Measurements from ENCODE around the gene RRP12. TPM values are rescaled to one million over a fixed set of nuclear protein-coding genes. Genes with fewer than 3 reads are reported as not detected.

Gene RRP12
- total and polyA plus RNA-seq, 4 donors, result 12.7 to 44.2 (median 21.8) TPM

DNA sequence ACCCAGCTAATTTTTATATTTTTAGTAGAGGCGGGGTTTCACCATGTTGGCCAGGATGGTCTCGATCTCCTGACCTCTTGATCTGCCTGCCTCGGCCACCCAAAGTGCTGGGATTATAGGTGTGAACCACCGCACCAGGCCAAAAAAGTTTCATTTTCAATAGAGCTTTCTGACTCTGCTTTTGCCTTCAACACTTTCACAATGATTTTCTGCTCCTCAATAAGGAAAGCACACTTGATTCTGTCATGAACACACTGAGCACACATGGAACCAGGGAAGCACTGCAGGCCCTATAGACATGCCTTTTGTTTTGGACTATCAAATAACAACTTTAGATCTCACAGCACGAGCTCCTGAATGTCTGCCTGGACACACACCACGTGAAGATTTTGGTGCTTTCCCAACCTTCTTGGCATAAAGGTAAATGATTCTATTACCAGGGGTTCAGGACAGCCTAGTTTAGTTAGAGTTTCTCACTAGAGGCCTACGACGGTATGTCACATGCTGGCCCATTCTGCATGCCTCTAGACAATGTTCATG lies 8.0 kb downstream of the RRP12 start:
- no peaks in the 10 kb centered on the region for H3K27me3 ChIP-seq (ENCODE audit: control insufficient read depth in 3 of 3, insufficient read depth in 3 of 3, low read length in 2 of 3)
- H3K4me3 ChIP-seq, result no peak overlapping the region
- no peak overlapping the region for H3K9ac ChIP-seq (ENCODE audit: insufficient read depth in 1 of 2, low read length in 2 of 2)
- 92 to 97% methylated on average over 8 of the region's 8 CpGs for WGBS, 2 donors
- TF ChIP-seq, protein P1, sequence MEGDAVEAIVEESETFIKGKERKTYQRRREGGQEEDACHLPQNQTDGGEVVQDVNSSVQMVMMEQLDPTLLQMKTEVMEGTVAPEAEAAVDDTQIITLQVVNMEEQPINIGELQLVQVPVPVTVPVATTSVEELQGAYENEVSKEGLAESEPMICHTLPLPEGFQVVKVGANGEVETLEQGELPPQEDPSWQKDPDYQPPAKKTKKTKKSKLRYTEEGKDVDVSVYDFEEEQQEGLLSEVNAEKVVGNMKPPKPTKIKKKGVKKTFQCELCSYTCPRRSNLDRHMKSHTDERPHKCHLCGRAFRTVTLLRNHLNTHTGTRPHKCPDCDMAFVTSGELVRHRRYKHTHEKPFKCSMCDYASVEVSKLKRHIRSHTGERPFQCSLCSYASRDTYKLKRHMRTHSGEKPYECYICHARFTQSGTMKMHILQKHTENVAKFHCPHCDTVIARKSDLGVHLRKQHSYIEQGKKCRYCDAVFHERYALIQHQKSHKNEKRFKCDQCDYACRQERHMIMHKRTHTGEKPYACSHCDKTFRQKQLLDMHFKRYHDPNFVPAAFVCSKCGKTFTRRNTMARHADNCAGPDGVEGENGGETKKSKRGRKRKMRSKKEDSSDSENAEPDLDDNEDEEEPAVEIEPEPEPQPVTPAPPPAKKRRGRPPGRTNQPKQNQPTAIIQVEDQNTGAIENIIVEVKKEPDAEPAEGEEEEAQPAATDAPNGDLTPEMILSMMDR (IDR thresholded peaks at IDR 0.05; ENCODE audit: control extremely low read depth, extremely low read depth), result no peak
- ATAC-seq (ENCODE audit: insufficient read depth, low FRiP score) (no peak), DNase-seq (no peak)
- no peak overlapping the region for H3K27ac ChIP-seq (ENCODE audit: low read depth in 1 of 2, low read length in 1 of 2)
- peaks cover 19 to 52% (median 34%) of the 10 kb centered on the region in 4 donors for H3K36me3 ChIP-seq (ENCODE audit: control insufficient read depth in 4 of 4, insufficient read depth in 4 of 4, low read length in 4 of 4)
- no peaks in the 10 kb centered on the region for H3K9me3 ChIP-seq (ENCODE audit: control insufficient read depth in 4 of 4, insufficient read depth in 3 of 4, low read length in 3 of 4)
- H3K4me1 ChIP-seq (ENCODE audit: control insufficient read depth in 5 of 5, insufficient read depth in 5 of 5, low read length in 5 of 5), result no peaks in the 10 kb centered on the region

- no peak for ATAC-seq (ENCODE audit: insufficient read depth, low FRiP score)
- Histone ChIP-seq H3K27me3 (ENCODE audit: control insufficient read depth in 3 of 3, insufficient read depth in 3 of 3, low read length in 2 of 3) (no peaks in the 10 kb centered on the region), H3K4me3 (no peak overlapping the region), H3K27ac (ENCODE audit: low read depth in 1 of 2, low read length in 1 of 2) (no peak overlapping the region), H3K36me3 (ENCODE audit: control insufficient read depth in 4 of 4, insufficient read depth in 4 of 4, low read length in 4 of 4) (peaks cover 18 to 53% (median 36%) of the 10 kb centered on the region in 4 donors), H3K9ac (ENCODE audit: insufficient read depth in 1 of 2, low read length in 2 of 2) (no peak overlapping the region), H3K9me3 (ENCODE audit: control insufficient read depth in 4 of 4, insufficient read depth in 3 of 4, low read length in 3 of 4) (peaks cover 0 to 2% (median 0%) of the 10 kb centered on the region in 4 donors), H3K4me1 (ENCODE audit: control insufficient read depth in 5 of 5, insufficient read depth in 5 of 5, low read length in 5 of 5) (no peaks in the 10 kb centered on the region)
- no peak for DNase-seq
- 83 to 97% methylated on average over 5 of the region's 5 CpGs for WGBS, 2 donors
- TF ChIP-seq, protein P1 (IDR thresholded peaks at IDR 0.05; ENCODE audit: control extremely low read depth, extremely low read depth), result no peak
Observed at GRCh38 chr10:97390091-97390490, 11.0 kb downstream of the RRP12 start.

DNA sequence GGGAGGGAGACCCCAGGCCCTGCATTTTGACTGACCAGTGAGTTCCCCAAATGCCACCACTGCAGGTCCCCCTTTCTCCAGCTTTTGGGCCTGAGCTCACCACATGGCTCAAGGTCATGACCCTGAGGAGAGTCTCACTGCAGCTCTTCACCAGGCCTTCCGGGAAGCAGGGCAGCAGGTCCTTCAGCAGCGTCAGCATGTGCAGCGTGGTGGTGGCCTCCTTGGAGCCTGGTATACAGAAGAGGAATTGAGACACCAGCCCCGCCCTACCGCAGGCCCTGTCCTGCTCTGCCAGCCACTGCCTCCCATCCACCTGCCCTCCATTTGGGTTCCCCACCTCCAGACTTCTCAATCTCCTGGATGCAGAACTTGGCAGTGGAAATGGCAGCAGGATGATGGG lies 13.0 kb downstream of the RRP12 start:
- no peaks in the 10 kb centered on the region for H3K27me3 ChIP-seq (ENCODE audit: control insufficient read depth in 3 of 3, insufficient read depth in 3 of 3, low read length in 2 of 3)
- TF ChIP-seq, protein P1 (IDR thresholded peaks at IDR 0.05; ENCODE audit: control extremely low read depth, extremely low read depth), result no peak
- no peak overlapping the region for H3K27ac ChIP-seq (ENCODE audit: low read depth in 1 of 2, low read length in 1 of 2)
- no peak overlapping the region for H3K9ac ChIP-seq (ENCODE audit: insufficient read depth in 1 of 2, low read length in 2 of 2)
- ATAC-seq (ENCODE audit: insufficient read depth, low FRiP score), result no peak
- DNase-seq, result no peak
- H3K4me3 ChIP-seq, result no peak overlapping the region
- no peaks in the 10 kb centered on the region for H3K4me1 ChIP-seq (ENCODE audit: control insufficient read depth in 5 of 5, insufficient read depth in 5 of 5, low read length in 5 of 5)
- H3K9me3 ChIP-seq (ENCODE audit: control insufficient read depth in 4 of 4, insufficient read depth in 3 of 4, low read length in 3 of 4), result peaks cover 0 to 2% (median 0%) of the 10 kb centered on the region in 4 donors
- WGBS, 2 donors, result 86 to 94% methylated on average over 5 of the region's 5 CpGs
- H3K36me3 ChIP-seq (ENCODE audit: control insufficient read depth in 4 of 4, insufficient read depth in 4 of 4, low read length in 4 of 4), result peaks cover 21 to 56% (median 32%) of the 10 kb centered on the region in 4 donors

- DNase-seq (no peak), ATAC-seq (ENCODE audit: insufficient read depth, low FRiP score) (no peak)
- 94 to 98% methylated on average over 7 of the region's 7 CpGs for WGBS, 2 donors
- H3K9me3 ChIP-seq (ENCODE audit: control insufficient read depth in 4 of 4, insufficient read depth in 3 of 4, low read length in 3 of 4), result peaks cover 0 to 2% (median 0%) of the 10 kb centered on the region in 4 donors
- H3K4me3 ChIP-seq, result no peak overlapping the region
- H3K9ac ChIP-seq (ENCODE audit: insufficient read depth in 1 of 2, low read length in 2 of 2), result no peak overlapping the region
- no peaks in the 10 kb centered on the region for H3K27me3 ChIP-seq (ENCODE audit: control insufficient read depth in 3 of 3, insufficient read depth in 3 of 3, low read length in 2 of 3)
- TF ChIP-seq, protein P1 (IDR thresholded peaks at IDR 0.05; ENCODE audit: control extremely low read depth, extremely low read depth), result no peak
- no peak overlapping the region for H3K27ac ChIP-seq (ENCODE audit: low read depth in 1 of 2, low read length in 1 of 2)
- H3K4me1 ChIP-seq (ENCODE audit: control insufficient read depth in 5 of 5, insufficient read depth in 5 of 5, low read length in 5 of 5), result no peaks in the 10 kb centered on the region
- H3K36me3 ChIP-seq (ENCODE audit: control insufficient read depth in 4 of 4, insufficient read depth in 4 of 4, low read length in 4 of 4), result peaks cover 20 to 52% (median 31%) of the 10 kb centered on the region in 4 donors
Observed at GRCh38 chr10:97385565-97385964, 15.6 kb downstream of the RRP12 start.

All from lung (tissue), 12 donors.